Measurements from ENCODE around the gene HNF4A. TPM values are rescaled to one million over a fixed set of nuclear protein-coding genes. Genes with fewer than 3 reads are reported as not detected.

HNF4A gene
- total and polyA plus RNA-seq, 2 of the 13 experiments (the other 11 are each of a cell fraction or from before 2014, with no cell fraction given): 80.9 to 169 TPM

- TF ChIP-seq ZNF12 (CRISPR knock-in tag; IDR thresholded peaks at IDR 0.05) (0 out of 2 replicates have a peak, but pooled peaks have one; percentile 85), ZNF367 (CRISPR knock-in tag; IDR thresholded peaks at IDR 0.05; ENCODE audit: borderline replicate concordance) (no peak), IKZF1 (IDR thresholded peaks at IDR 0.05) (no peak), MLXIP (CRISPR knock-in tag; IDR thresholded peaks at IDR 0.05; ENCODE audit: borderline replicate concordance) (no peak), ZNF549 (CRISPR knock-in tag; IDR thresholded peaks at IDR 0.05) (no peak), ARID4A (CRISPR knock-in tag; IDR thresholded peaks at IDR 0.05; ENCODE audit: borderline replicate concordance) (peak; percentile 87), ZNF407 (CRISPR knock-in tag; IDR thresholded peaks at IDR 0.05; ENCODE audit: not compliant biosample characterization) (peak; percentile 57), ZNF431 (CRISPR knock-in tag; IDR thresholded peaks at IDR 0.05; ENCODE audit: borderline replicate concordance, low read depth) (peak; percentile 35; the same call in 1 of the 2 replicates), CREB1 (IDR thresholded peaks at IDR 0.05) (no peak), CREB1 (CRISPR knock-in tag; IDR thresholded peaks at IDR 0.05) (no peak; the same call in 1 of the 2 replicates), ATF5 (CRISPR knock-in tag; IDR thresholded peaks at IDR 0.05; ENCODE audit: low read depth) (peak; percentile 43; the same call in 1 of the 2 replicates)
These were observed 39.4 kb downstream of the HNF4A start (continued) for GRCh38 chr20:44394702-44395460.
